Measurements from ENCODE around the gene NPDC1.

DNA sequence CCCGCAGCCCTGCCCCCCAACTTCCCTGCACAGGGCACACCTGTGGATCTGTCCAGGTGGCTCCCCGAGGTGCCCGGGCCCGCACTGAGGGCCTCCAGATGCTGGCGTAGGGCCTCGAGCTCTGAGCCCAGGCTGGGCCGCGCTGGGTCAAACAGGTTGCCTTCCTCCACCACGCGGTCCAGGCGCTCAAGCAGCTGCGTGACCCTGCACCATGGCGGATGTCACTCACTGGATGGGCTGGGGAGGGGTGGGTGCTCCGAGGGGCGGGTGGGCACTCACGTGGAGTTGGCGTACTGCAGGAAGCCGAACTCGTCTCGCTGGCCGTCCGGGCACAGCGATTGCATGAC lies 23.3 kb downstream of the NPDC1 start:
- TF ChIP-seq POLR2A (IDR thresholded peaks at IDR 0.05; ENCODE audit: low read length) (no peak), GATA1 (IDR thresholded peaks at IDR 0.05; ENCODE audit: low read depth, low read length) (no peak)
